DMS 273 (cell line): ENCODE measurements around the gene ALPG.
"Not testable (repeated sequence)": the region's sequence is repeated elsewhere in the genome, so short reads cannot be mapped to it uniquely, and the experiment has no call there.

Experiments used
- DNase-seq: peaks from one replicate; lab custom pipeline; 2025; ENCODE audit not compliant: unreplicated experiment; lab: John Stamatoyannopoulos, UW

The ALPG gene

GRCh38 chr2:232406556-232407310 is at the start of gene ALPG:
Gene ALPG, plus strand, starts transcription at chr2:232406844. Its CDS starts 51 bp downstream, at chr2:232406895.
- no peak for DNase-seq

- DNase-seq, result peak; percentile 16
These were observed 45.0 kb upstream of the ALPG start for GRCh38 chr2:232361646-232362045.

GRCh38 chr2:232362174-232362900 is 44.3 kb upstream of the ALPG start:
- DNase-seq, result no peak

- not testable (repeated sequence) for DNase-seq
These were observed 43.4 kb upstream of the ALPG start for GRCh38 chr2:232363064-232363783.

GRCh38 chr2:232363784-232364615 is 42.6 kb upstream of the ALPG start:
- no peak for DNase-seq

GRCh38 chr2:232364806-232365594 is 41.6 kb upstream of the ALPG start:
- DNase-seq, result not testable (repeated sequence)

GRCh38 chr2:232365621-232366321 is 40.9 kb upstream of the ALPG start:
- DNase-seq, result peak; percentile 57

GRCh38 chr2:232366461-232366860 is 40.2 kb upstream of the ALPG start:
- DNase-seq, result not testable (repeated sequence)

- DNase-seq, result no peak
These were observed 39.6 kb upstream of the ALPG start for GRCh38 chr2:232367016-232367415.

GRCh38 chr2:232367591-232368233 is 38.9 kb upstream of the ALPG start:
- DNase-seq, result peak; percentile 39

GRCh38 chr2:232368311-232368731 is 38.3 kb upstream of the ALPG start:
- DNase-seq, result no peak

- no peak for DNase-seq
These were observed 37.3 kb upstream of the ALPG start for GRCh38 chr2:232369126-232369951.

GRCh38 chr2:232370007-232370406 is 36.6 kb upstream of the ALPG start:
- DNase-seq, result not testable (repeated sequence)

- no peak for DNase-seq
These were observed 34.1 kb upstream of the ALPG start for GRCh38 chr2:232372231-232373208.

GRCh38 chr2:232374356-232374755 is 32.3 kb upstream of the ALPG start:
- DNase-seq, result no peak

GRCh38 chr2:232375164-232375563 is 31.5 kb upstream of the ALPG start:
- no peak for DNase-seq

GRCh38 chr2:232376260-232376659 is 30.4 kb upstream of the ALPG start:
- DNase-seq, result no peak
